ENCODE results near the gene MAPK4. TPM values are rescaled to one million over a fixed set of nuclear protein-coding genes. Genes with fewer than 3 reads are reported as not detected.
"Not testable (repeated sequence)": the region's sequence is repeated elsewhere in the genome, so short reads cannot be mapped to it uniquely, and the experiment has no call there.

The MAPK4 gene
- total RNA-seq, 2 donors from 2014 or later: 2.0 to 3.8 TPM

DNA sequence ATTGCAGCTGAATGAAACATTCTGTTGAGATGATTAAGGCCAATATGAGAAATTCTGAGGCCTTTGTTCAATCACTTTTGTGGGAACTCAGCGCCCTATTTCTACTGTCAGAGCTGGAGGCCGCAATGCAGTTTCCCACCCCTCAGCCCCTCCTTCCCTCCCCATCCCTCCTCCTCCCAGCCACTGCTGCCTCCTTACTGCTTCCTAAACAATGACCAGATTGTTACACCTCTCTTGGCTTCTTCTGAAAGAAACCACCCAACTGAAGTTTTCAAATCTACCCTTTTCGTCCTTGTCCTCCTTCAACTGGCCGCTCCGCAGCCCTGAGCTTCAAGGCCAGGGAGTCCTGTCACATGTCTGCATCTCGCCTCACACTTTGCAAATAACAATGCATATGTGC lies 36.7 kb upstream of the MAPK4 start:
- 68 to 82% methylated on average over 4 to 6 of the region's 6 CpGs for WGBS, 2 experiments (ENCODE audit: insufficient coverage in 1 of 2, insufficient read length in 1 of 2)
- TF ChIP-seq, protein P1, sequence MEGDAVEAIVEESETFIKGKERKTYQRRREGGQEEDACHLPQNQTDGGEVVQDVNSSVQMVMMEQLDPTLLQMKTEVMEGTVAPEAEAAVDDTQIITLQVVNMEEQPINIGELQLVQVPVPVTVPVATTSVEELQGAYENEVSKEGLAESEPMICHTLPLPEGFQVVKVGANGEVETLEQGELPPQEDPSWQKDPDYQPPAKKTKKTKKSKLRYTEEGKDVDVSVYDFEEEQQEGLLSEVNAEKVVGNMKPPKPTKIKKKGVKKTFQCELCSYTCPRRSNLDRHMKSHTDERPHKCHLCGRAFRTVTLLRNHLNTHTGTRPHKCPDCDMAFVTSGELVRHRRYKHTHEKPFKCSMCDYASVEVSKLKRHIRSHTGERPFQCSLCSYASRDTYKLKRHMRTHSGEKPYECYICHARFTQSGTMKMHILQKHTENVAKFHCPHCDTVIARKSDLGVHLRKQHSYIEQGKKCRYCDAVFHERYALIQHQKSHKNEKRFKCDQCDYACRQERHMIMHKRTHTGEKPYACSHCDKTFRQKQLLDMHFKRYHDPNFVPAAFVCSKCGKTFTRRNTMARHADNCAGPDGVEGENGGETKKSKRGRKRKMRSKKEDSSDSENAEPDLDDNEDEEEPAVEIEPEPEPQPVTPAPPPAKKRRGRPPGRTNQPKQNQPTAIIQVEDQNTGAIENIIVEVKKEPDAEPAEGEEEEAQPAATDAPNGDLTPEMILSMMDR (conservative IDR thresholded peaks at IDR 0.05): no peak
- H3K27me3 ChIP-seq (ENCODE audit: control insufficient read depth, insufficient read depth, low read length, poor library complexity, severe bottlenecking): no peaks in the 10 kb centered on the region
- no peaks in the 10 kb centered on the region for H3K9me3 ChIP-seq (ENCODE audit: control insufficient read depth, low read length)
- no peak overlapping the region for H3K9ac ChIP-seq (ENCODE audit: extremely low read depth, low read length, poor library complexity, severe bottlenecking)
- Mint-ChIP-seq H3K27ac (no peak overlapping the region), H3K9me3 (no peaks in the 10 kb centered on the region), H3K4me3 (no peak overlapping the region), H3K4me1 (peaks cover 2% of the 10 kb centered on the region), H3K27me3 (ENCODE audit: insufficient read depth) (peaks cover 4% of the 10 kb centered on the region), H3K36me3 (ENCODE audit: low read depth) (no peaks in the 10 kb centered on the region)
- H3K36me3 ChIP-seq (ENCODE audit: control insufficient read depth, insufficient read depth, low read length): no peaks in the 10 kb centered on the region
- no peak overlapping the region for H3K27ac ChIP-seq (ENCODE audit: low read depth, low read length)
- no peak overlapping the region for H3K4me3 ChIP-seq (ENCODE audit: low read length)
- no peak for DNase-seq
- no peaks in the 10 kb centered on the region for H3K4me1 ChIP-seq (ENCODE audit: control insufficient read depth, insufficient read depth, low read length)

GRCh38 chr18:50527636-50528307 lies 32.1 kb upstream of the MAPK4 start:
- Histone ChIP-seq H3K9ac (ENCODE audit: extremely low read depth, low read length, poor library complexity, severe bottlenecking) (no peak overlapping the region), H3K9me3 (ENCODE audit: control insufficient read depth, low read length) (peaks cover 22% of the 10 kb centered on the region), H3K4me1 (ENCODE audit: control insufficient read depth, insufficient read depth, low read length) (no peaks in the 10 kb centered on the region), H3K27ac (ENCODE audit: low read depth, low read length) (no peak overlapping the region), H3K4me3 (ENCODE audit: low read length) (no peak overlapping the region), H3K36me3 (ENCODE audit: control insufficient read depth, insufficient read depth, low read length) (no peaks in the 10 kb centered on the region), H3K27me3 (ENCODE audit: control insufficient read depth, insufficient read depth, low read length, poor library complexity, severe bottlenecking) (no peaks in the 10 kb centered on the region)
- H3K27ac Mint-ChIP-seq: no peak overlapping the region
- H3K4me3 Mint-ChIP-seq: no peak overlapping the region
- peaks cover 14% of the 10 kb centered on the region for H3K27me3 Mint-ChIP-seq (ENCODE audit: insufficient read depth)
- WGBS, 2 experiments (ENCODE audit: insufficient coverage in 1 of 2, insufficient read length in 1 of 2): 90 to 94% methylated on average over 2 to 3 of the region's 3 CpGs
- peaks cover 22% of the 10 kb centered on the region for H3K9me3 Mint-ChIP-seq
- H3K36me3 Mint-ChIP-seq (ENCODE audit: low read depth): no peaks in the 10 kb centered on the region
- no peak for DNase-seq
- TF ChIP-seq, protein P1 (conservative IDR thresholded peaks at IDR 0.05): no peak
- H3K4me1 Mint-ChIP-seq: peaks cover 2% of the 10 kb centered on the region

- WGBS, 2 experiments (ENCODE audit: insufficient coverage in 1 of 2, insufficient read length in 1 of 2): 87 to 96% methylated on average over 4 to 5 of the region's 5 CpGs
- Mint-ChIP-seq H3K27ac (no peak overlapping the region), H3K27me3 (ENCODE audit: insufficient read depth) (peaks cover 15% of the 10 kb centered on the region), H3K4me3 (no peak overlapping the region), H3K4me1 (no peaks in the 10 kb centered on the region), H3K36me3 (ENCODE audit: low read depth) (no peaks in the 10 kb centered on the region), H3K9me3 (peaks cover 32% of the 10 kb centered on the region)
- Histone ChIP-seq H3K36me3 (ENCODE audit: control insufficient read depth, insufficient read depth, low read length) (no peaks in the 10 kb centered on the region), H3K27me3 (ENCODE audit: control insufficient read depth, insufficient read depth, low read length, poor library complexity, severe bottlenecking) (no peaks in the 10 kb centered on the region), H3K27ac (ENCODE audit: low read depth, low read length) (no peak overlapping the region), H3K9me3 (ENCODE audit: control insufficient read depth, low read length) (peaks cover 32% of the 10 kb centered on the region), H3K4me3 (ENCODE audit: low read length) (no peak overlapping the region), H3K4me1 (ENCODE audit: control insufficient read depth, insufficient read depth, low read length) (no peaks in the 10 kb centered on the region), H3K9ac (ENCODE audit: extremely low read depth, low read length, poor library complexity, severe bottlenecking) (no peak overlapping the region)
- DNase-seq: no peak
- TF ChIP-seq, protein P1 (conservative IDR thresholded peaks at IDR 0.05): no peak
Measured at GRCh38 chr18:50528806-50529205, 31.1 kb upstream of the MAPK4 start.

GRCh38 chr18:50533822-50534221 lies 26.1 kb upstream of the MAPK4 start:
- not testable (repeated sequence) for H3K4me1 Mint-ChIP-seq; H3K27ac ChIP-seq (ENCODE audit: low read depth, low read length); H3K27me3 ChIP-seq (ENCODE audit: control insufficient read depth, insufficient read depth, low read length, poor library complexity, severe bottlenecking); DNase-seq; H3K4me3 Mint-ChIP-seq; H3K36me3 ChIP-seq (ENCODE audit: control insufficient read depth, insufficient read depth, low read length); H3K9ac ChIP-seq (ENCODE audit: extremely low read depth, low read length, poor library complexity, severe bottlenecking); H3K36me3 Mint-ChIP-seq (ENCODE audit: low read depth); H3K4me1 ChIP-seq (ENCODE audit: control insufficient read depth, insufficient read depth, low read length); H3K4me3 ChIP-seq (ENCODE audit: low read length); H3K27ac Mint-ChIP-seq
- peaks cover 46% of the 10 kb centered on the region for H3K9me3 ChIP-seq (ENCODE audit: control insufficient read depth, low read length)
- Mint-ChIP-seq H3K9me3 (peaks cover 47% of the 10 kb centered on the region), H3K27me3 (ENCODE audit: insufficient read depth) (peaks cover 33% of the 10 kb centered on the region)
- WGBS, 2 experiments (ENCODE audit: insufficient coverage in 1 of 2, insufficient read length in 1 of 2): 100% methylated on average over 2 of the region's 2 CpGs; no CpG with 5 or more reads in 1 of the 2 experiments

GRCh38 chr18:50544476-50544875 lies 15.4 kb upstream of the MAPK4 start:
- not testable (repeated sequence) for DNase-seq; H3K4me3 Mint-ChIP-seq; H3K4me3 ChIP-seq (ENCODE audit: low read length); H3K36me3 Mint-ChIP-seq (ENCODE audit: low read depth); H3K27ac ChIP-seq (ENCODE audit: low read depth, low read length); H3K9me3 Mint-ChIP-seq; H3K4me1 Mint-ChIP-seq; H3K27ac Mint-ChIP-seq; H3K9me3 ChIP-seq (ENCODE audit: control insufficient read depth, low read length); H3K4me1 ChIP-seq (ENCODE audit: control insufficient read depth, insufficient read depth, low read length); H3K9ac ChIP-seq (ENCODE audit: extremely low read depth, low read length, poor library complexity, severe bottlenecking); H3K36me3 ChIP-seq (ENCODE audit: control insufficient read depth, insufficient read depth, low read length); H3K27me3 ChIP-seq (ENCODE audit: control insufficient read depth, insufficient read depth, low read length, poor library complexity, severe bottlenecking)
- H3K27me3 Mint-ChIP-seq (ENCODE audit: insufficient read depth): peaks cover 13% of the 10 kb centered on the region
- 91 to 100% methylated on average over 2 to 4 of the region's 4 CpGs for WGBS, 2 experiments (ENCODE audit: insufficient coverage in 1 of 2, insufficient read length in 1 of 2)

Data from endodermal cell (in vitro differentiated cells).